Pancreas (tissue), 10 donors: ENCODE measurements around the gene NSG1. TPM values are rescaled to one million over a fixed set of nuclear protein-coding genes. Genes with fewer than 3 reads are reported as not detected.

Experiments
- ATAC-seq, 4 donors: fragments of 200-7000 bp; cut with Tn5 transposase; one replicate each; pipeline versions ENCODE4 v1.8.0 to v1.9.1; 2020; ENCODE audit warnings: mild to moderate bottlenecking in 4 of 4, moderate library complexity in 4 of 4
- DNase-seq, 6 donors: peaks; one replicate each; pipeline ENCODE4 v3.0.0-alpha.2; 2020
- FAIRE-seq: peaks from 2 replicates; lab custom pipeline; 2012; peaks lifted over from hg19 to GRCh38; lab: Jason Lieb, UNC
- H3K27ac ChIP-seq, 4 donors: fragments of 200-600 bp; sonication (generic); 1 replicate in 3 of 4; 2 replicates in 1 of 4; pipeline versions ENCODE4 v1.5.0 to v1.8.0; 2020
- H3K27me3 ChIP-seq, 4 donors: fragments of 200-600 bp; one replicate each; pipeline ENCODE4 v1.8.0; 2021
- H3K36me3 ChIP-seq, 3 donors: fragments of 200-600 bp; sonication (generic) in 1 of 3; one replicate each; pipeline versions ENCODE4 v1.5.0 to v1.8.0; 2020 to 2021
- H3K4me1 ChIP-seq, 3 donors: fragments of 200-600 bp; one replicate each; pipeline ENCODE4 v1.8.0; 2021
- H3K4me3 ChIP-seq, 4 donors: fragments of 200-600 bp; sonication (generic) in 2 of 4; one replicate each; pipeline versions ENCODE4 v1.5.0 to v1.8.0; 2020 to 2021
- H3K9me3 ChIP-seq, 4 donors: fragments of 200-600 bp; one replicate each; pipeline ENCODE4 v1.8.0; 2021
- CTCF ChIP-seq, 4 donors: fragments of 200-600 bp; sonication (generic) in 3 of 4; IDR thresholded peaks; one replicate each; pipeline versions ENCODE4 v1.5.0 to v1.8.0; 2021; ENCODE audit warnings: antibody characterized with exemption in 4 of 4
- WGBS, 2 donors: extraction: QIAGEN DNeasy Blood & Tissue Kit; methylation state at CpG; one replicate each; pipeline ENCODE4 v1.1.7; 2013; 5-methylcytosine and 5-hydroxymethylcytosine counted together
- intact Hi-C, 3 donors: fragments of 100-400 bp; cut with DNase I; formaldehyde crosslinking; loops; one replicate each; pipeline versions ENCODE4 v1.11.1 to v1.14.2; 2022
- polyA plus RNA-seq, 2 donors: library from polyadenylated mRNA; stranded (reverse); fragments of 200-250 nt; gene quantifications; one replicate each; pipeline ENCODE4 v1.2.3, GENCODE V29; 2013
- total RNA-seq, 6 donors: library from RNA; stranded (reverse); fragmentation: NEBNext Ultra II Directional in 4 of 6; extraction: Animal tissue kit (Norgen Biotek cat#: 25700) in 4 of 6; gene quantifications; one replicate each; pipeline versions ENCODE4 v1.2.1 to v1.2.4, GENCODE V29; 2021 to 2023
- donor health status: healthy with polysubstance abuse.
- donor health status: DM: no; HTN: no; CAD: no; lungs with moderate emphysema.
- donor health status: DM: no; HTN: no; CAD: no.
- donor health status: control.
- donor health status: control.
- donor health status: Bipolar disorder and iron deficiency.
- donor health status: DM: yes; HTN: yes; CAD: no.
- donor health status: DM: no; HTN: no; CAD: no.
- donor health status: DM: no; HTN: no; CAD: no.
- donor health status: DM: yes; HTN: yes; CAD: no.

The NSG1 gene
- total and polyA plus RNA-seq, 8 donors = 0.28 to 10.1 (median 1.1) TPM

- WGBS, 2 donors = 90 to 91% methylated on average over 27 of the region's 27 CpGs
- FAIRE-seq (no peak), DNase-seq (peak in 2 of 6 donors; percentile 28 to 40), ATAC-seq (no peak)
- no peaks in the 10 kb centered on the region for H3K27me3 ChIP-seq
- no peak overlapping the region for H3K4me3 ChIP-seq
- H3K27ac ChIP-seq = no peak overlapping the region
- H3K9me3 ChIP-seq = no peaks in the 10 kb centered on the region
- H3K4me1 ChIP-seq = no peaks in the 10 kb centered on the region
- H3K36me3 ChIP-seq = peaks cover 3 to 25% (median 21%) of the 10 kb centered on the region in 3 donors
- intact Hi-C loops = no loop called here
- no peak for TF ChIP-seq CTCF (IDR thresholded peaks at IDR 0.05)
Measured at GRCh38 chr4:4415806-4416805, 29.2 kb downstream of the NSG1 start.

- ATAC-seq (no peak), FAIRE-seq (no peak), DNase-seq (peak in 2 of 6 donors; percentile 4 to 13)
- H3K4me3 ChIP-seq = no peak overlapping the region
- 94% methylated on average over 11 of the region's 11 CpGs for WGBS, 2 donors
- no peaks in the 10 kb centered on the region for H3K27me3 ChIP-seq
- no peak overlapping the region for H3K27ac ChIP-seq
- no peaks in the 10 kb centered on the region for H3K9me3 ChIP-seq
- intact Hi-C loops = no loop called here
- peaks cover 6 to 33% (median 26%) of the 10 kb centered on the region in 3 donors for H3K36me3 ChIP-seq
- no peaks in the 10 kb centered on the region for H3K4me1 ChIP-seq
- TF ChIP-seq CTCF (IDR thresholded peaks at IDR 0.05) = no peak
Measured at GRCh38 chr4:4416981-4417380, 30.1 kb downstream of the NSG1 start.

- no peaks in the 10 kb centered on the region for H3K27me3 ChIP-seq
- peak in 2 of 6 donors; percentile 14 to 24 for DNase-seq
- H3K4me3 ChIP-seq = no peak overlapping the region
- H3K36me3 ChIP-seq = peaks cover 6 to 37% (median 26%) of the 10 kb centered on the region in 3 donors
- intact Hi-C loops = no loop called here
- no peak for TF ChIP-seq CTCF (IDR thresholded peaks at IDR 0.05)
- H3K9me3 ChIP-seq = no peaks in the 10 kb centered on the region
- H3K4me1 ChIP-seq = no peaks in the 10 kb centered on the region
- WGBS, 2 donors = 83 to 84% methylated on average over 7 of the region's 7 CpGs
- no peak for FAIRE-seq
- no peak for ATAC-seq
- no peak overlapping the region for H3K27ac ChIP-seq
Measured at GRCh38 chr4:4417886-4418285, 31.0 kb downstream of the NSG1 start.

GRCh38 chr4:4418676-4419390, 31.9 kb downstream of the NSG1 start:
- no peak for FAIRE-seq
- Histone ChIP-seq H3K4me3 (no peak overlapping the region), H3K36me3 (peaks cover 6 to 47% (median 30%) of the 10 kb centered on the region in 3 donors), H3K27ac (no peak overlapping the region), H3K27me3 (no peaks in the 10 kb centered on the region), H3K9me3 (no peaks in the 10 kb centered on the region), H3K4me1 (no peaks in the 10 kb centered on the region)
- intact Hi-C loops = no loop called here
- no peak for ATAC-seq
- no peak for TF ChIP-seq CTCF (IDR thresholded peaks at IDR 0.05)
- DNase-seq = peak in 2 of 6 donors; percentile 17 to 24
- WGBS, 2 donors = 87 to 88% methylated on average over 19 of the region's 19 CpGs
